Right atrium auricular region (tissue), 2 donors: ENCODE results near the gene ELAVL2. TPM values are rescaled to one million over a fixed set of nuclear protein-coding genes. Genes with fewer than 3 reads are reported as not detected.

Experiments used
- DNase-seq: peaks from one replicate; pipeline ENCODE4 v3.0.0-alpha.2; 2019; ENCODE audit warnings: low spot score
- H3K27ac ChIP-seq, 2 donors: fragments of 200-600 bp; sonication (generic); 1 replicate in 1 of 2; 2 replicates in 1 of 2; pipeline ENCODE4 v1.5.1; 2016 to 2019
- H3K27me3 ChIP-seq, 2 donors: fragments of 200-600 bp; sonication (generic); one replicate each; pipeline versions ENCODE4 v1.5.1 to v1.6.0; 2017 to 2019
- H3K36me3 ChIP-seq: fragments of 200-600 bp; sonication (generic); one replicate; pipeline ENCODE4 v1.5.1; 2016
- H3K4me1 ChIP-seq, 2 donors: fragments of 200-600 bp; sonication (generic); one replicate each; pipeline versions ENCODE4 v1.5.1 to v1.6.0; 2017 to 2019
- H3K4me3 ChIP-seq, 2 donors: fragments of 200-600 bp; sonication (generic); 1 replicate in 1 of 2; 2 replicates in 1 of 2; pipeline ENCODE4 v1.5.1; 2017 to 2019; ENCODE audit warnings: mild to moderate bottlenecking in 1 of 2, moderate library complexity in 1 of 2
- H3K9me3 ChIP-seq, 2 donors: fragments of 200-600 bp; sonication (generic); one replicate each; pipeline ENCODE4 v1.5.1; 2019
- total RNA-seq, 2 donors: library from RNA; depleted of rRNA; stranded (reverse); fragments of >200 nt; gene quantifications; one replicate each; pipeline ENCODE4 v1.1.0, GENCODE V29; 2016
- TF ChIP-seq, protein P1 (sequence below), 2 donors: fragments of 200-600 bp; sonication (generic); IDR thresholded peaks; one replicate each; pipeline ENCODE4 v1.5.1; 2019; ENCODE audit warnings: antibody characterized with exemption in 2 of 2

Gene ELAVL2
- total RNA-seq, 2 donors from 2014 or later, result 0.24 TPM; not detected in 1

DNA sequence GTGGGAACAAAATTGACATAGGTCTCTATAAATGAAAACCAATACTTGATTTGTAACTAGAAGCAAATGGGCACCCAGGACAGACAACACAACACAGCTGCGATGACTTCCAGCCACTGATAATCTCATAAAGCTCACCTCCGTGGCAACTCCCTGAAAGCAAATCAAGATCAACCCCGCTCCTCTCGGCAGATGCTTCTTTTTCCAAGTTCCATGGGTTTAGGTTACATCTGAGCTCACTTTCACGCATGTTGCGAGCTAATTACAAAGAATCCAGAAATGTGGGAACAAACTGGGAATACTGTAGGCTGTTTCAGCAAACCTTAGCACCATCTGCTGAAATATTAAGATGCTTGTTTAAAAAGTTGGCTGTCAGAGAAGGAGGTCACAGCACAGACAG lies 153.9 kb downstream of the ELAVL2 start:
- H3K4me1 ChIP-seq, result no peaks in the 10 kb centered on the region
- H3K4me3 ChIP-seq, result no peak overlapping the region
- H3K27ac ChIP-seq, result no peak overlapping the region
- TF ChIP-seq, protein P1, sequence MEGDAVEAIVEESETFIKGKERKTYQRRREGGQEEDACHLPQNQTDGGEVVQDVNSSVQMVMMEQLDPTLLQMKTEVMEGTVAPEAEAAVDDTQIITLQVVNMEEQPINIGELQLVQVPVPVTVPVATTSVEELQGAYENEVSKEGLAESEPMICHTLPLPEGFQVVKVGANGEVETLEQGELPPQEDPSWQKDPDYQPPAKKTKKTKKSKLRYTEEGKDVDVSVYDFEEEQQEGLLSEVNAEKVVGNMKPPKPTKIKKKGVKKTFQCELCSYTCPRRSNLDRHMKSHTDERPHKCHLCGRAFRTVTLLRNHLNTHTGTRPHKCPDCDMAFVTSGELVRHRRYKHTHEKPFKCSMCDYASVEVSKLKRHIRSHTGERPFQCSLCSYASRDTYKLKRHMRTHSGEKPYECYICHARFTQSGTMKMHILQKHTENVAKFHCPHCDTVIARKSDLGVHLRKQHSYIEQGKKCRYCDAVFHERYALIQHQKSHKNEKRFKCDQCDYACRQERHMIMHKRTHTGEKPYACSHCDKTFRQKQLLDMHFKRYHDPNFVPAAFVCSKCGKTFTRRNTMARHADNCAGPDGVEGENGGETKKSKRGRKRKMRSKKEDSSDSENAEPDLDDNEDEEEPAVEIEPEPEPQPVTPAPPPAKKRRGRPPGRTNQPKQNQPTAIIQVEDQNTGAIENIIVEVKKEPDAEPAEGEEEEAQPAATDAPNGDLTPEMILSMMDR (IDR thresholded peaks at IDR 0.05), result no peak
- no peaks in the 10 kb centered on the region for H3K36me3 ChIP-seq
- DNase-seq, result no peak
- no peaks in the 10 kb centered on the region for H3K9me3 ChIP-seq
- no peaks in the 10 kb centered on the region for H3K27me3 ChIP-seq

DNA sequence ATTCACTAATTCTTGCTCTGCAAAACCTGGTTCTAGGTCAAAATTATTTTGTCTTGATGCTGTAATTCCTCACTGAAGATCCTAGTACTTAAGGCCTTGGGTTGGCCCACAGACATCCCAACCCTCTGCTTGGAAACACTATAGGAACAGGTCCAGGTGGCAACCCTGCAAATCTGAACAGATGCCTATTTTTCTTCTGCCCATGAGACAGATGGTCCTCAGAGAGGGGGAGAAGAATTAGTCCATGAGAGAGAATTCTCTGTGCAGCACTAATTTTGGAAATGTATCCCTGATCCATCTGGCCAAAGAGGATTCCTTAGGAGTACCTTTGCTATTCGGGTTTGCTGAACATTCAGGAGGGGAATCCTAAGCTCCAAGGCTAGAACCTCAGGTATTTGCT lies 156.3 kb downstream of the ELAVL2 start:
- no peak for DNase-seq
- Histone ChIP-seq H3K27ac (no peak overlapping the region), H3K9me3 (no peaks in the 10 kb centered on the region)

DNA sequence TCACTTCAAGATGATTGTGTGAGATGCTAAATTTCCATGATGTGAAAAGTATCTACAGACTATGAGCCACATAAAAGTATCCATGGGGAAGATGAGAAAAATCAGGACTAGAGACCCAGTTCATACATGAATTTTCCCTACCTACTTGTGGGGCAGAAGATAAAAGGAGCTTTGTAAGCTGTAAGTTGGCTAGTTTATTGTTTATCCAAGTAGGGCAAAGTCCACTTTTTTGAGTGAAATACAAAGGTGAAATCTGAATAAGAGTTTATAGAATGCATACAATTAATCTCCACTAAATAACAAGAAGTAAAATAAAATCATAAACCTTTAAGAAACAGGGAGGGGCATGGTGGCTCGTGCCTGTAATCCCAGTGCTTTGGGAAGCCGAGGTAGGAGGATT lies 160.4 kb downstream of the ELAVL2 start:
- Histone ChIP-seq H3K4me3 (no peak overlapping the region), H3K27ac (no peak overlapping the region), H3K27me3 (no peaks in the 10 kb centered on the region), H3K4me1 (no peaks in the 10 kb centered on the region), H3K36me3 (no peaks in the 10 kb centered on the region), H3K9me3 (no peaks in the 10 kb centered on the region)
- TF ChIP-seq, protein P1 (IDR thresholded peaks at IDR 0.05), result no peak
- DNase-seq, result no peak

More for the DNA sequence above, 156.3 kb downstream of the ELAVL2 start:
- no peaks in the 10 kb centered on the region for H3K4me1 ChIP-seq
- no peak overlapping the region for H3K4me3 ChIP-seq
- no peaks in the 10 kb centered on the region for H3K36me3 ChIP-seq
- no peaks in the 10 kb centered on the region for H3K27me3 ChIP-seq
- TF ChIP-seq, protein P1 (IDR thresholded peaks at IDR 0.05), result no peak

DNA sequence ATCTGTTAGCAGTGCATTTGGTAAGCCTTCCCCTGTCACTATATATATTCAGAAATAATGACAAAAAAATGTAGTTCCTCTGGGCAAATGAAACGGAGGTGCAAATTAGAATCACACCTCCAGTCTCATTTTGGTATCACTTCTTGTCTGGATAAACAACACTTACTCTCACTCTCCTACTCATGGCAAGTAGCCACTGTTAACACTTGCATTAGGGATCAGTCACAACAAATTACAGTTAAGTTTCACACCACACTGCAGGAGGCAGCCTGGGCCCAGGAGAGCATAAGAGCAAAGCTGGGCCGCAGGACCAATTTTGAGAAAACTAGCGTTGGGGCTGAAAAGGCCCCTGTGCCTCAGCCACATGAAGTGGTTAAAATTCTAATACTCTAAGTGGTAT lies 161.0 kb downstream of the ELAVL2 start:
- DNase-seq, result no peak
- Histone ChIP-seq H3K27me3 (no peaks in the 10 kb centered on the region), H3K4me3 (no peak overlapping the region), H3K4me1 (no peaks in the 10 kb centered on the region), H3K36me3 (no peaks in the 10 kb centered on the region), H3K9me3 (no peaks in the 10 kb centered on the region), H3K27ac (no peak overlapping the region)
- TF ChIP-seq, protein P1 (IDR thresholded peaks at IDR 0.05), result no peak

DNA sequence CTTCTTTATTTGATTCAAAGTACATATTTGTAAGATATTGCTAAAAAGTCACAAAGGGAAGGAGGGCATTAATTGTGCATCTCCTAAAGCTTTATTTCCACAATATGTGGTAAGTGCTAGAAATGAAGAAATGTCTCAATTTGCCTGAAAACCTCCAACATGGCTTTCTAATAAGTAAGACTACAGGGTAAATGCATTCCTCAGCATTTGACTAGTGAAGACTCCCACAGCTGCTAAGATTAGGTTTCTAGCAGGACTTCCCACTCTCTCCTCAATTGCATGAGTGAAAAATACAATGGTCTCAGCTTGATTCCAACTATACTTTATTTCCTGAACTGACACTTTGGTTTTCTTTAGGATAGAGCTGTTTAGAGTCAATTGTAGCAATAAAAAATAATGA lies 162.1 kb downstream of the ELAVL2 start:
- Histone ChIP-seq H3K4me1 (peaks cover 0 to 5% of the 10 kb centered on the region in 2 donors), H3K9me3 (no peaks in the 10 kb centered on the region), H3K4me3 (no peak overlapping the region), H3K27me3 (no peaks in the 10 kb centered on the region), H3K36me3 (no peaks in the 10 kb centered on the region), H3K27ac (no peak overlapping the region)
- DNase-seq, result no peak
- TF ChIP-seq, protein P1 (IDR thresholded peaks at IDR 0.05), result no peak

DNA sequence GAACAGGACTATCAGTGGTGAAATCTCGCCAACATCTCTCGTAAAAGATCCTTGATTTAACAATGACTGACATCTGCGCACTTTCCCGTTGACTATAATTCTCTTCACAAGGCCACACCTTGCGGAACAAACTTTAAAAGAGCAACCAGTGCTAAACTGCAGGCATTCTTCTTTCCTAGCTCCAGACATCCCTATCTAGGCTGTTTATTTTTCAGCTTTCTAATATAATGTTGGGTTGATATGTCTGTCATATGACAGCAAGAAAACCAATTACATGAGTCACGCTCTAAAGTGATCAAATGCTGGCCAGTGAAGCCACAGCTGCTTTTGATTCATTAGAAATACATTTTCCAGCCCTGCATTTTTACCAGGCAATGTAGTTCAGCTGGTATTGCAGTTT lies 162.5 kb downstream of the ELAVL2 start:
- Histone ChIP-seq H3K27ac (no peak overlapping the region), H3K27me3 (no peaks in the 10 kb centered on the region), H3K36me3 (no peaks in the 10 kb centered on the region), H3K9me3 (no peaks in the 10 kb centered on the region), H3K4me3 (no peak overlapping the region), H3K4me1 (peaks cover 0 to 8% of the 10 kb centered on the region in 2 donors)
- DNase-seq, result no peak
- TF ChIP-seq, protein P1 (IDR thresholded peaks at IDR 0.05), result no peak
